NCI-H2107 (cell line): Measurements from ENCODE around the gene IFNLR1.

Experiments
- DNase-seq: peaks from one replicate; lab custom pipeline; 2025; lab: John Stamatoyannopoulos, UW

The IFNLR1 gene

GRCh38 chr1:24175033-24175755 lies 11.9 kb downstream of the IFNLR1 start:
- DNase-seq = no peak

- DNase-seq = no peak
These were observed 13.2 kb downstream of the IFNLR1 start for GRCh38 chr1:24173638-24174575.

- no peak for DNase-seq
These were observed 14.5 kb downstream of the IFNLR1 start for GRCh38 chr1:24172598-24172997.

- DNase-seq = no peak
These were observed 17.8 kb downstream of the IFNLR1 start for GRCh38 chr1:24169286-24169685.

- DNase-seq = no peak
These were observed 18.8 kb downstream of the IFNLR1 start for GRCh38 chr1:24168245-24168644.

- DNase-seq = no peak
These were observed 20.1 kb downstream of the IFNLR1 start for GRCh38 chr1:24167008-24167407.

GRCh38 chr1:24165500-24165899 lies 21.6 kb downstream of the IFNLR1 start:
- DNase-seq = no peak

- DNase-seq = no peak
These were observed 23.1 kb downstream of the IFNLR1 start for GRCh38 chr1:24164004-24164403.

- DNase-seq = no peak
These were observed 24.9 kb downstream of the IFNLR1 start for GRCh38 chr1:24162201-24162600.

- no peak for DNase-seq
These were observed 25.8 kb downstream of the IFNLR1 start for GRCh38 chr1:24161270-24161669.

GRCh38 chr1:24159366-24159765 lies 27.7 kb downstream of the IFNLR1 start:
- no peak for DNase-seq

- DNase-seq = no peak
These were observed 29.1 kb downstream of the IFNLR1 start for GRCh38 chr1:24157918-24158481.

- no peak for DNase-seq
These were observed 30.4 kb downstream of the IFNLR1 start for GRCh38 chr1:24156542-24157260.

GRCh38 chr1:24155011-24155782 lies 31.9 kb downstream of the IFNLR1 start:
- peak; percentile 39 for DNase-seq

- peak; percentile 64 for DNase-seq
These were observed 32.9 kb downstream of the IFNLR1 start for GRCh38 chr1:24154215-24154614.

- no peak for DNase-seq
These were observed 34.2 kb downstream of the IFNLR1 start for GRCh38 chr1:24152631-24153494.

GRCh38 chr1:24151175-24151533 lies 35.9 kb downstream of the IFNLR1 start:
- DNase-seq = peak; percentile 29

- peak; percentile 71 for DNase-seq
These were observed 36.6 kb downstream of the IFNLR1 start for GRCh38 chr1:24150234-24151174.

- DNase-seq = no peak
These were observed 37.2 kb downstream of the IFNLR1 start for GRCh38 chr1:24149866-24150233.
